Activated CD8-positive, alpha-beta T cell treated with anti-CD3 and anti-CD28 coated beads for 36 hours (primary cell): ENCODE results near the gene TRIM63. TPM values are rescaled to one million over a fixed set of nuclear protein-coding genes. Genes with fewer than 3 reads are reported as not detected.

ENCODE experiments used
- total RNA-seq, 2 experiments: library from RNA; stranded (reverse); gene quantifications; one replicate each; pipeline ENCODE4 v1.2.3, GENCODE V29; 2021

The TRIM63 gene
- total RNA-seq, 2 experiments from 2014 or later, result 0.18 TPM; not detected in 1

Other genes with a start within 250 kb of the TRIM63 start
- 10 to 100 TPM; 25.6 to 27.4 TPM for gene MTFR1L, start 247.7 kb downstream of the TRIM63 start, total RNA-seq
- gene AUNIP, start 208.2 kb downstream of the TRIM63 start, total RNA-seq, result 10 to 100 TPM in 1 of 2 experiments, 1 to 10 TPM in 1; 8.8 to 10.3 TPM
- 1 to 10 TPM; 6.8 to 8.0 TPM for gene PAQR7, start 191.9 kb downstream of the TRIM63 start, total RNA-seq
- gene STMN1, start 161.2 kb downstream of the TRIM63 start, total RNA-seq, result 100 to 1,000 TPM; 487 to 493 TPM
- 1 to 10 TPM; 7.4 to 8.0 TPM for gene PAFAH2, start 69.6 kb downstream of the TRIM63 start, total RNA-seq
- not detected for gene EXTL1, start 45.9 kb downstream of the TRIM63 start, total RNA-seq
- gene SLC30A2, start 21.5 kb downstream of the TRIM63 start, total RNA-seq, result not detected
- gene PDIK1L, start 44.2 kb upstream of the TRIM63 start, total RNA-seq, result 10 to 100 TPM; 11.7 to 13.4 TPM
- gene FAM110D, start 91.4 kb upstream of the TRIM63 start, total RNA-seq, result not detected
- gene C1orf232, start 101.3 kb upstream of the TRIM63 start, total RNA-seq, result not detected
- gene ZNF593, start 102.3 kb upstream of the TRIM63 start, total RNA-seq, result 10 to 100 TPM; 40.9 to 41.1 TPM
- not detected for gene ZNF593OS, start 104.2 kb upstream of the TRIM63 start, total RNA-seq
- gene CNKSR1, start 109.9 kb upstream of the TRIM63 start, total RNA-seq, result 1 to 10 TPM; 1.2 to 1.4 TPM
- not detected for gene CATSPER4, start 123.0 kb upstream of the TRIM63 start, total RNA-seq
- 10 to 100 TPM; 32.8 to 33.7 TPM for gene CEP85, start 166.6 kb upstream of the TRIM63 start, total RNA-seq
- 100 to 1,000 TPM; 309 to 316 TPM for gene SH3BGRL3, start 212.5 kb upstream of the TRIM63 start, total RNA-seq
- gene UBXN11, start 239.0 kb upstream of the TRIM63 start, total RNA-seq, result 10 to 100 TPM; 24.9 to 26.0 TPM